Activated CD4-positive, CD25-positive, alpha-beta regulatory T cell treated with anti-CD3 and anti-CD28 coated beads, Interleukin-2, amount 50 U/mL, for 72 hours (primary cell): ENCODE measurements around the gene TEX14.
"Not testable (repeated sequence)": the region's sequence is repeated elsewhere in the genome, so short reads cannot be mapped to it uniquely, and the experiment has no call there.

Experiments used
- DNase-seq: peaks from one replicate; pipeline ENCODE4 v3.0.0; 2021

TEX14 gene

DNA sequence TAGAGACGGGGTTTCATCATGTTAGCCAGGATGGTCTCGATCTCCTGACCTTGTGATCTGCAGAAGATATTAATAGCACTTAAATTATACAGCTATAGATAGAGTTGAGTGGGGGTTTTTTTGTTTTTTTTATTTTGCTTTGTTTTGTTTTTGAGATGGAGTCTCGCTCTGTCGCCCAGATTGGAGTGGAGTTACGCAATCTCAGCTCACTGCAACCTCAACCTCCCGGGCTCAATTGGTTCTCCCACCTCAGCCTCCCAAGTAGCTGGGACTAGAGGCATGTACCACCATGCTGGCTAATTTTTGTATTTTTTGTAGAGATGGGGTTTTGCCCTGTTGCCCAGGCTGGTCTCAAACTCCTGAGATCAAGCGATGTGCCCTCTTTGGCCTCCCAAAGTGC is 1.8 kb downstream of the TEX14 start:
- DNase-seq = not testable (repeated sequence)

DNA sequence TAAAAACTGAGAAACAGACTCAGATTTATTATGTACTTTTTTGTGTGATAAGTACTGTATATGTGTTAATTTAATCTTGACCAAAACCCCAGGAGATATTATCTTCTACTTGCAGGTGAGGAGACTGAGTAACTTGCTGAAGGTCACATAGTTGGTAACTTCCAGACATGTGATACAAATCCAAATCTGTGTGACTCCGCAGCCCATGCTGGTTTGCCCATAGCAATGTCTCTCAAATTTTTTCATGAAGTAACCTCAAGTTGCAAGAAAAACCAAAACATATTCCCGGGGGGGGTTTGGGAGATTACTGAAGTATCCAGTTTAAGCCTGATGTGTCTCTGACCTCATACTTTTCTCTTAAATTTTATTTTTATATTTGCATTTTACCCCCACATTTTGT is 3.3 kb downstream of the TEX14 start:
- DNase-seq = no peak

DNA sequence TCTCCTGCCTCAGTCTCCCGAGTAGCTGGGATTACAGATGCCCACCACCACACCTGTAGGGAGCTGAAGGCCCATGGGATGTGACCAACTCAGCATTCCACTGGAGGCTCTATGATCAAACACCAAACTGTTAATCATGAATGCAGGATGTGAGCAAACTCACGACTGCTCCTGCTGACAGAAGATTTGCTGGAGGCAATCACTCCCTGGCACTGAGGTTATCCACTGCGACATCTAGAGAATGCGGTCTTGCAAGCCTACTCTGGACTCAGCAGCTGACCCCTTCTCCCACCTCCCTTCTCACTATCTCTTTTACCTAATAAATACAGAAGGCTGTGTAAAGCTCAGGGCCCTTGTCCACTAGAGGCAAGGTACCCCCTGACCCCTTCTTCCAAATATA is 4.9 kb downstream of the TEX14 start:
- no peak for DNase-seq

DNA sequence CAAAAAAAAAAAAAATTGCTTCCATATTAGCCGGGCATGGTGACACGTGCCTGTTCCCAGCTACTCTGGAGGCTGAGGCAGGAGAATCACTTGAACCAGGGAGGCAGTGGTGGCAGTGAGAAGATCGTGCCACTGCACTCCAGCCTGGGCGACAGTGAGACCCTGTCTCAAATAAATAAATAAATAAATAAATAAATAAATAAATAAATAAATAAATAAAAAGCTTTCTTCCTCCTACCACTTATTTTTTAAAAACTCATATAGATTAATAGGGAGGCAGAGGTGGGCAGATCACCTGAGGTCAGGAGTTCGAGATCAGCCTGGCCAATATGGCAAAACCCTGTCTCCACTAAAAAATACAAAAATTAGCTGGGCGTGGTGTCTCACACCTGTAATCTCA is 7.4 kb downstream of the TEX14 start:
- not testable (repeated sequence) for DNase-seq

DNA sequence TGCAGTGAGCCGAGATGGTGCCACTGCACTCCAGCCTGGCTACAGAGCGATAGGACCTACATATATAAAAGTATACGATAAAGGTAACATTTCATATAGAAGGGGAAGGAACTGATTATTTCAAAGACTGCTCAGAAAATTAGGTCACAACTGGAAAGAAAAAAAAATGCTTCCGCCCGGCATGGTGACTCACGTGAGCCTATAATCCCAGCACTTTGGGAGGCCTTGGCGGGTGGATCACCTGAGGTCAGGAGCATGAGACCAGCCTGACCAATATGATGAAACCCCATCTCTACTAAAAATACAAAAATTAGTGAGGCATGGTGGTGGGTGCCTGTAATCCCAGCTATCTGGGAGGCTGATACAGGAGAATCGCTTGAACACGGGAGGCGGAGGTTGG is 7.8 kb downstream of the TEX14 start:
- no peak for DNase-seq

DNA sequence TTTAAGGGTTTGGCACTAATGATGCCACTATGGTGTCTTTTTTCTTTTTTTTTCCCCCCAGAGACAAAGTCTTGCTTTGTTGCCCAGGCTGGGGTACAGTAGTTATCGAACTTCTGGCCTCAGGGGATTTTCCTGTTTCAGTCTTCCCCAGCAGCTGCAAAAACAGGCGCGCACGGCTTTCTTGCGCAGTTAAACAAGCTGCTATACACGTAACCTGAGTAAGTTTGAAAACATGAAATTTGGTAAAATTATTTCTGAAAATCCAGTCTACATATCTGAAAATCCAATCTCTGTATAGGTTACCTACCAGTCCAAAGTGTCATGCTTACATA is 11.8 kb downstream of the TEX14 start:
- no peak for DNase-seq

DNA sequence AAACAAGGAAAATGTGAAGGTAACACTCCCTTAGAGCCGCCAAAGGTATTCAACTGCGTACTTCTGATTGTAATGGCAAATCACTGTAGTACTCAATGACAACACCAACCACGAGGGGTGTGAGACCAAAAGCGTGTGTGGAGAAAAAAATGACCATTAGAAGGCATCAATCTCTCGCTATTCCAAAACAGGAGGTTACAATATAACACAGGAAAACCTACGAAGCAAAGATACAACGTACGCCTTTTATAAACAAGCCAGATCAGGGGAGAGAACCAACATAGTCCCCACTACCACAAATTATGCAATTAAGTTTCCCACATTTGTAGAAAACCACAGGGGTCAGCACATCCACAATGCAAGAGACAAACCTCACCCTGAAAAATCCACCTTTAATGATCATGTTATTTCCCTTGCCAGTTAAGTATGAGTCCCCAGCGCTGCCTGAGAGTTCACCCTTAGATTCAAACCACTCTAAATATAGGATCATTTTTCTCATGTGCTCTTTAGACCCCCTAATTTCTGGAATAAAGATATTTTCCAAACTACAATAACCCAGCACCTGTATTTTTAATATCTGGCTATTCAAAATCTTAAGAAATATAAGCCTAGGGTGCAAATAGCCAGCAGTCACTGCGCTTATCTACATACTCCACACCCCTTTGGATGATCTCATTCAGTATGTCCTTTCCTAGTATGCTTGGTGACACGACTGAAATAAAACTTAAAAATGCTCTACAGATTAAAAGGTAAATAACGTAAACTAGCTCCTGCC is 12.4 kb downstream of the TEX14 start:
- DNase-seq = no peak

DNA sequence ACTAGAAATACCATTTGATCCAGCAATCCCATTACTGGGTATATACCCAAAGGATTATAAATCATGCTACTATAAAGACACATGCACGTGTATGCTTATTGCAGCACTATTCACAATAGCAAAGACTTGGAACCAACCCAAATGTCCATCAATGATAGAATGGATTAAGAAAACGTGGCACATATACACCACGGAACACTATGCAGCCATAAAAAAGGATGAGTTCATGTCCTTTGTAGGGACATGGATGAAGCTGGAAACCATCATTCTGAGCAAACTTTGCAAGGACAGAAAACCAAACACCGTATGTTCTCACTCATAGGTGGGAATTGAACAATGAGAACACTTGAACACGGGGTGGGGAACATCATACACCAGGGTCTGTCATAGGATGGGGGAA is 13.6 kb downstream of the TEX14 start:
- not testable (repeated sequence) for DNase-seq

DNA sequence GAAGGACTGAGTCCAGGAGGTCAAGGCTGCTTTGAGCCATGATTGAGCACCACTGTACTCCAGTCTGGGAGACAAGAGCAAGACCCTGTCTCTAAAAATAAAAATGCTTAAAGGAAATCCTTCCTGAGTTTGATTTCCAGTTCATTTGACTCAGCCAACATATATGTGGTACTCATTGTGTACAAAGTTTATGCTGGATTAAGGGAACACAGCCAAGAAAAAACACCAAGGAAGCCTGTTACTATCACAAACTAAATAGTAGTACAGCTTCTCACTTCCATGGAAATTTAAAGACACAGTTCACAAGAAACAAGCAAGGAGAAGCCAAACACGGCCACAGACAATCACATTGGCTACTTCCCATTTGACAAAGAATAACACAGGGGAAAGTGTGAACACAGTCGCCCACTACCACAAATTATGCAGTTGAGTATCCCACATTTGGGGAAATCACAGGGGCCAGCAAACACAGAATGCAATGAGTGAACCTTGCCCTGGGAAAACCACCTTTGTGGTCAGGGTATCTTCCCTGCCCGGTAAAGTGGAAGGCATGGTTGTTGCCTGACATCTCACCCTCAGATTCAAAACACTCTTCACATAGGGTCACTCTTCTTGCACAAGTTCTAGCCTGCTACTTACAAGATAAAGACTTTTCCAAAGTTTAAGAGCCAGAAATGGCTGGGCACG is 14.5 kb downstream of the TEX14 start:
- no peak for DNase-seq

DNA sequence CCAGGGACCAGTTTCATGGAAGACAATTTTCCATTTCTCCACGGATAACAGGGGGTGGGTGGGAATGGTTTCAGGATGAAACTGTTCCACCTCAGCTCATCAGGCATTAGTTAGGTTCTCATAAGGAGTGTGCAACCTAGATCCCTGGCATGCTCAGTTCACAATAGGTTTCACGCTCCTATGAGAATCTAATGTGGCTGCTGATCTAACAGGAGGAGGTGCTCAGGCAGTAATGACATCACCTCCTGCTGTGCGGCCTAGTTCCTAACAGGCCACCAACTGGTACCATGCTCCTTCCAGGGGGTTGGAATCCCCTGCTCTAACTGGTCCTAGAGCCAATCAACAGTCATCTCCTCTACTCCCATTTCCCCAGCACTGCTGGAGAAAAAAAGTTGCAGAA is 19.9 kb downstream of the TEX14 start:
- no peak for DNase-seq

DNA sequence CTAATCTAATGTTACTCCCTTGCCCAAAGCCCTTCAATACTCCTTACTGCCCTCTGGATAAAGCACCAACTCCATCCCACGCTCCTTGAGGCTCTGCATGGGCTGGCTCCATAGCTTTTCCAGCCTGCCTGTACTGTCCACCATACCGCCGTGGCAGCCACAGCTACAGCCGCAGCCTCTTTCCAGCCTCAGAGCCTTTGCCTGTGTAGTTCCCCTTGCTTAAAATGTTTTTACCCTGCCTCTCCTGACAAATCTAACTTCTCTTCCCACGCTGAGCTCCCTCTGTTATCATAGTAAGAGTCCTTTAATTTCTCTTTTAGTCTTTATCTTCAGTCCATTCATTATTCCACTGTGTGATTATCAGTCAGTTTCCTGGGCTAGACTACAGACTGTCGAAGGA is 22.0 kb downstream of the TEX14 start:
- DNase-seq = no peak

DNA sequence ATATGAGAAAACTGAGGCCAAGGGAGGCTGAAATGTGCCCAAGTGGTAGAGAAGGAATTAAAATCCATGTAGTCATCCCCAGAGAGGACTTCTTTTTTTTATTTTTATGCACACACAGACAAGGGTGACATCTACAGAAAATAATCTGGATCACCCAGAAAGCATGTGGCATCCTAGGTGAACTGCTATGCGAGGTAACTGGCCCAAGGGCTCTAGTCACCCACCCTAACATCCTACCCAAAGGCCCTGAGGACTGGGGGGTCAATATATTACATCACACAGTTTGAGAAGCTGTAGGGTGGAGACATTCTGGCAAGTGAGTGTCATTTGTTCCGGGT is 23.3 kb downstream of the TEX14 start:
- DNase-seq = no peak

DNA sequence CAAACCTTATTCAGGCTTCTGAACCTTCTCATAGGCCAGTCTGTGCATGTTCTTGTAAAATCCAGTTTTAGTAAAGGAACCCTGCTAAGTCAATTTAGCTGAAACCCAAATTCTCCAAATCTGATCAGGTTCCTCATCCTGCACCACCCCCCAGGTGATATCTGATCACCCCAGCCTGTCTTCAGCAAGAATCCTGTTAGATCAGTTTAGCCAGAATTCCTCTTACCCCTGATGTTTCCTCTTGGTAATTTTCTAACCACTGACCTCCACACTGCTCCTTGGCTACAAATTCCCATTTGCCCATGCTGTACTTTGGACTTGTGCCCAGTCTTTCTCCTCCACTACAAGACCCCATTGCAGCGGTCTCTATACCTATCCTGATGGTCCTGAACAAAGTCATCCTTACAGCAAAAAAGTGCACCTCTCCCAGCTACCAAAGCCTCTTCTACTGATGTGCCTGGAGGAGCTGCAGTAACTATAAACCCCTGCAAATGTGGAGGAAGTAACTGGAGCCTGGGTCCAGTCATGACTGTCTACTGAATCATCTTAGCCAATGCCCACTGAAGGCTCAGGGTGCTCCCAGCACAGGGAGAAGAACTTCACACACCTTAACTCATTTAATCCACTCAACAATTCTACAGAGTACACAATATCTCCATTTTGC is 23.8 kb downstream of the TEX14 start:
- no peak for DNase-seq

DNA sequence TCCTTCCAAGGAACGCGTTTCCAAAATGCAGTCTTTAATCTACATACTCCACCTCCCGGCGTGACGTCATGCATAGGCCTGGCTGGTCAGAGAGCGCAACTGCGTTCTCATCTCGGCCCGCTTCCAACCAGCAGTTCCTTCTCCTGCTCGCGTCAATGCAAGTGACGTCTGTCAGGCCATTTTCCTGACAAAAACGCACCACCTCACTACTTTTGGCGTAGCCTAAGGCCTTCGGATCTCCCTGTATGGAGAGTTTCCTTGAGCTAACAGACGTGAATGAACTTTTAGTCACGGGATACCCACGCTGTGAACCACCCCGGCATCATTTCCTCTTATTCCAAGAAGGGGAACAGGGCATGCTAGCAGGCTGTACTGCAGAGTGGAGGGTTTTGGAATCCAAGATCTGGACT is 25.0 kb downstream of the TEX14 start:
- no peak for DNase-seq

DNA sequence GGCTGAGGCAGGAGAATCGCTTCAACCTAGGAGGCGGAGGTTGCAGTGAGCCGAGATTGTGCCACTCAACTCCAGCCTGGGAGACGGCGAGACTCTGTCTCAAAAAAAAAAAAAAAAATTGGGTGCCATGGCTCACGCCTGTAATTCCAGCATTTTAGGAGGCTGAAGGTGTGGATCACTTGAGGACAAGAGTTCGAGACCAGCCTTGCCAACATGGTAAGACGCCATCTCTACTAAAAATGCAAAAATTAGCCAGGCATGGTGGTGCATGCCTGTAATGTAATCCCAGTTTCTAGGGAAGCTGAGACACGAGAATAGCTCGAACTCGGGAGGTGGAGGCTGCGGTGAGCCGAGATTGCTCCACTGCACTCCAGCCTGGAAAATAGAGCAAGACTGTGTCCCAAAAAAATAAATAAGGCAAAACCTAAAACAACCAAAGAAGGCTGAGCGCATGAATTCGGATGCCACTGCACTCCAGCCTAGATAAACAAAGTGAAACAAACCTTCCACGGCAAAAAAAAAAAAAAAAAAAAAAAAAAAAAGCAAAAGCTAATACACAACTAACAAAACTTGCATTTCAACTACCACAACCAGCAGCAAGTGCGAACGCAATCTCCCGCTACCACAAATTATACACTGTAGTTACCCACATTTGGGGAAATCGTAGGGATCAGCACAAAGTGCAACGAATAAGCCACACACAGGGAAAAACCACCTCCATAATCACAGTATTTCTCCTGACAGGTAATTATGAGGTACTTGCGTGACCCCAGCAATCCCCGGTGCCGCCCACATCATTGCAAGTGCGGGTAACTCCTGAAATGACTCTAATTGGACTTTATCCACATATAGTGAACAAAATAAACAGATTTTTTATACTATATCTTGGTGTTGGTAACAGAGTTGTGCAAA is 25.6 kb downstream of the TEX14 start:
- no peak for DNase-seq

DNA sequence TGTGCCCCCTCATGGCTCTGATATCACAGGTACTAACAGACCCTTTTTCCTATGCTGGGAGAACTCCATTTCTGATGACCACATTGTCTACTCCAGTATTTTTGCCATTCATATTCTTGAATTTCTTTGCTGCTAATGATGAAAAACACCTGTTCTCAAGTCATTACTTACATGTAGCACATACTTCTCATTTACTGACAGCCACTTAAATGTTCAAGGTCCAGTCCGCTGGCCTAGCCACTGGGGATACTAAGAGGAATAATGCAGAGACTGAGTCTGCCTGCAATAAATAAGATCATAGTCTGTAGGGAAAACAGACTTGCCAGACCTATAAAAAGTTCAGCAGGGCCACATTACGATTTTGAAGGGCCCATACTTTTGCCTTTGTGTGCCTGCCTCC is 27.5 kb downstream of the TEX14 start:
- DNase-seq = no peak

DNA sequence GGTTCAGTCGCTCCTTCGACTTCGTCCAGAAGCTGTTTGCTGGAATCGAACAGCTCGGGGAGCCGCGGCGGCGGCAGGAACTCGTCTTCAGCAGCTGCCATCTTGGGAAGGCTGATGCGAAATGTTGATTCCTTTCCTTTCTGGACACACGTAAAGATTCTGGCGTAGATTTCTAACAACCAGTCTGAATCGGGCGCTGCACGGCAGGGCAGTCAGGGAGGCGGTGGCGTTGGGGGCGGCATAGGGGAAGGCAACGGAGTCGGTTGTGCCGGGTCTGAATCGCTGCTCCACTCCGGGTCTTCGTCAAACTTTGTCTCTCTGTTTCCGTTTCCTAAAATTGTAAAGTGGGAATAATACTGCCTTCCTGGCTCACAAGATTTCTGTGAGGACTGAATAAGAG is 30.3 kb downstream of the TEX14 start:
- no peak for DNase-seq

DNA sequence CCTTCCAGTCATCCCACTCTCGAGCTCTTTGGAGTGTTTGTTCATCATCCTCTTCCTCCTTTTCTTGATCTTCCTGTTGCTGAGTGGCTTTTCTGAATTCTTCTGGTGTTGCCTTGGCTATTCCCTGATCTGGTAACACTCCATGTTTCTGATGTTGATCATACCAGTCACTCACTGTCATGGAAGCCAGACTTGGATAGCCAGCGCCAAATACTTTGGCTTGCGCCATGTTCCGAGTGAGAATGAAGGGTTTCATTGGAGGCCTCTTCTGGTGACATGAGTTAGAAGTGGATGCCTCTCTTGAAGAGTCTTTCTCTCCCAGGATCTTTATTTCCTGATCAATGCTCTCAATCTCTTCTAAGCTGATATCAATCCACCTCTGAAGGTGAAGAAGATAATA is 31.2 kb downstream of the TEX14 start:
- no peak for DNase-seq

DNA sequence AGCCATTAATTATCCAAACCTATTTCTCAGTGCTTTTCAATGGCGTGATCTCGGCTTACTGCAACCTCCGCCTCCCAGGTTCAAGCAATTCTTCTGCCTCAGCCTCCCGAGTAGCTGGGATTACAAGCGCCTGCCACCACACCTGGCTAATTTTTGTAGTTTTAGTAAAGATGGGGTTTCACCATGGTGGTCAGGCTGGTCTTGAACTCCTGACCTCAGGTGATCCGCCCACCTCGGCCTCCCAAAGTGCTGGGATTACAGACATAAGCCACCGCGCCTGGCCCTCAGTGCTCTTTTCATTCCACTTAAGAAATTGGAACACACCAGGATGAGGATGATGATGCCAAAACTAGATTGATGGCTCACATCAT is 32.1 kb downstream of the TEX14 start:
- not testable (repeated sequence) for DNase-seq

DNA sequence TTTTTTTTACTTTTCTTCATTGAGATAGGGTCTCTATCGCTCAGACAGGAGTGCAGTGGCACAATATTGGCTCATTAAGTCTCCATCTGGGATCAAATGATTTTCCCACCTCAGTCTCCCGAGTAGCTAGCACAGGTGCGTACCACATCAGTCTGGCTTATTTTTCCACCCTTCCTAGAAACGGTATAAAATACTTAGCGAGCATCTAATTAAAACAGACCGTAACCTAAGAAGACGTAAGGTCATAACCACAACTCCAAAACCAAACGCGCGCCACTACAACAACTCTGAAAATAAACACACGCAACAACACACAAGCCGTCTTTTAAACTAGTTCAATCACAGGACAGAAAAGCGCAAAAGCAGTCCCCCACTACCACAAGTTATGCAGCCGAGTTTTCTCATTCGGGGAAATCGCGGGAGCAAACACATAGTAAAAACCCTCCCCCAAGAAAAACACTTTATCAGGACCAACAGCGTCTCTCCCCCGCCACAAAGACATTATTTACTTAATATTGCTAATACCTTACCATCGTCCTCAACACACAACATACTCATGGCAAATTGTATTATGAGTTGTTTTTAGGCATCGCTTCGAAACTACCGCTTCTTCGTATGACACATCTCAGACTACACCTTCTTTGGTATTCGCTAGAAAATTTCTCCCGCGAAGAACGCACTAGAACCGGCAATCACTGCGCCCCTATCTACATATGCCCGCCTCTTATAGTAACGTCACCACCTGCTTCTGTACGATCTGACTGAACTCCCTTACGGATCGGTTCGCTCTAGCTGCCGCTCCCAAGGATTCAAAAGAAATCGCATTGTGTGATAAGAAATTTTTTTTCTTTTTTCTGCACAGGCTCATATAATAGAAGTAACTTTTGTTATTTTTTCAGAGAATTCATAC is 32.8 kb downstream of the TEX14 start:
- peak; percentile 69 for DNase-seq

DNA sequence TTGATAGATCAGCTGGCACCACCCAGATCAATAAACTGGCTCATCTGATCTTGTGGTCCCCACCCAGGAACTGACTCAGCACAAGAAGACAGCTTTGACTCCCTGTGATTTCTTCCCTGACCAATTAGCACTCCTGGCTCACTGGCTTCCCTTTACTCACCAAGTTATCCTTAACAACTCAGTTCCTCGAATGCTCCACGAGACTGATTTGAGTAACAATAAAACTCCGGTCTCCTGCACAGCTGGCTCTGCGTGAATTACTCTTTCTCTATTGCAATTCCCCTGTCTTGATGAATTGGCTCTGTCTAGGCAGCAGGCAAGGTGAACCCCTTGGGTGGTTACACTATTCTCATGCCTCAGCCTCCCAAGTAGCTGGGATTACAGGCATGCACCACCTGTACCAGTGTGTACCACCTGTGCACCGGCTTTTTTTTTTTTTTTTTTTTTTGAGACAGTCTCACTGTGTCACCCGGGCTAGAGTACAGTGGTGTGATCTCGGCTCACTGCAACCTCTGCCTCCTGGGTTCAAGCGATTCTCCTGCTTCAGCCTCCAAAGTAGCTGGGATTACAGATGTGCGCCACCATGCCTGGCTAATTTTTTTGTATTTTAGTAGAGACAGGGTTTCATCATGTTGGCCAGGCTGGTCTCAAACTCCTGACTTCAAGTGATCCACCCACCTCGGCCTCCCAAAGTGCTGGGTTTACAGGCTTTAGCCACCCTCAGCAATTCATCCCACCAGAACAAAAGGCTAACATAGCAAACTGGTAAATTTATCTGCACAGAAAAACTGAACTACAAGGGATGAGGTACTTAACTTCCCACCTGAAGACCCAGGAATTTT is 33.7 kb downstream of the TEX14 start:
- not testable (repeated sequence) for DNase-seq
